H1 (cell line): ENCODE data around the gene AP3D1. TPM values are rescaled to one million over a fixed set of nuclear protein-coding genes. Genes with fewer than 3 reads are reported as not detected.

ENCODE experiments used
- CTCF ChIA-PET: fragments of 300-600 bp; sonication (Branson Sonifier 250); formaldehyde crosslinking; loops from one replicate; lab custom pipeline; 2021; ENCODE audit not compliant: partially characterized antibody; lab: Charles Lee
- POLR2A ChIA-PET: fragments of 300-600 bp; sonication (Branson Sonifier 250); formaldehyde crosslinking; loops from one replicate; lab custom pipeline; 2021; ENCODE audit warnings: inconsistent platforms; ENCODE audit not compliant: partially characterized antibody; lab: Charles Lee
- DNase-seq, 2 experiments: peaks; one replicate each; pipeline versions ENCODE4 v3.0.0 to v3.0.0-alpha.2; 2010 to 2022; ENCODE audit warnings: low spot score in 2 of 2, low read depth in 1 of 2, mixed read lengths in 1 of 2
- FAIRE-seq: peaks from 2 replicates; lab custom pipeline; 2011; peaks lifted over from hg19 to GRCh38; lab: Jason Lieb, UNC
- H2AFZ ChIP-seq: 2 replicates; pipeline ENCODE4 v1.8.1; 2012; ENCODE audit warnings: low read length, inconsistent platforms
- H2AK5ac ChIP-seq: 2 replicates; pipeline ENCODE4 v1.6.1; 2013; ENCODE audit warnings: low read depth, low read length
- H2BK120ac ChIP-seq: replicated peaks from 2 replicates; pipeline ENCODE3; 2013; ENCODE audit warnings: low read depth, low read length, inconsistent platforms
- H2BK12ac ChIP-seq: 2 replicates; pipeline ENCODE4 v1.6.1; 2013; ENCODE audit warnings: low read depth, low read length
- H2BK15ac ChIP-seq: 2 replicates; pipeline ENCODE4 v1.6.1; 2013; ENCODE audit warnings: low read length
- H2BK20ac ChIP-seq: 2 replicates; pipeline ENCODE4 v1.6.1; 2013; ENCODE audit warnings: low read length
- H2BK5ac ChIP-seq: 2 replicates; pipeline ENCODE4 v1.6.1; 2013; ENCODE audit warnings: low read depth, low read length
- H3K14ac ChIP-seq: 2 replicates; pipeline ENCODE4 v1.6.1; 2013; ENCODE audit warnings: inconsistent platforms; ENCODE audit not compliant: insufficient read length
- H3K18ac ChIP-seq: 2 replicates; pipeline ENCODE4 v1.6.1; 2013; ENCODE audit warnings: low read length; ENCODE audit errors: extremely low read depth
- H3K23ac ChIP-seq: 2 replicates; pipeline ENCODE4 v1.6.1; 2013; ENCODE audit warnings: inconsistent platforms; ENCODE audit not compliant: insufficient read length
- H3K23me2 ChIP-seq: 2 replicates; pipeline ENCODE4 v1.6.1; 2013; ENCODE audit warnings: low read depth, low read length
- H3K27ac ChIP-seq: 2 replicates; pipeline ENCODE4 v1.6.1; 2011; ENCODE audit warnings: low read depth, low read length, inconsistent platforms
- H3K27me3 ChIP-seq, 4 experiments: replicated peaks in 1 of 4; 1 replicate in 1 of 4; 2 replicates in 3 of 4; pipeline versions ENCODE4 v1.6.1 to v1.8.1; 2011 to 2013; ENCODE audit warnings: low read length in 3 of 4, mild to moderate bottlenecking in 3 of 4, inconsistent platforms in 2 of 4, mixed read lengths in 2 of 4, moderate library complexity in 1 of 4; ENCODE audit not compliant: control insufficient read depth in 3 of 4, insufficient read depth in 3 of 4; ENCODE audit errors: extremely low read depth in 1 of 4
- H3K36me3 ChIP-seq, 4 experiments: 2 replicates each; pipeline versions ENCODE4 v1.6.1 to v1.8.1; 2011 to 2013; ENCODE audit warnings: mild to moderate bottlenecking in 4 of 4, low read length in 3 of 4, moderate library complexity in 2 of 4, control low read depth in 1 of 4, inconsistent platforms in 1 of 4; ENCODE audit not compliant: insufficient read depth in 4 of 4, control insufficient read depth in 2 of 4
- H3K4ac ChIP-seq: replicated peaks from 2 replicates; pipeline ENCODE3; 2013; ENCODE audit warnings: low read length, low read depth, mixed read lengths, inconsistent platforms; ENCODE audit not compliant: insufficient read length
- H3K4me1 ChIP-seq, 4 experiments: replicated peaks in 1 of 4; 1 replicate in 1 of 4; 2 replicates in 3 of 4; pipeline versions ENCODE4 v1.6.1 to v1.8.1; 2011 to 2013; ENCODE audit warnings: low read length in 3 of 4, inconsistent platforms in 2 of 4, mixed read lengths in 1 of 4; ENCODE audit not compliant: insufficient read depth in 4 of 4, control insufficient read depth in 3 of 4
- H3K4me2 ChIP-seq, 2 experiments: 2 replicates each; pipeline versions ENCODE4 v1.6.1 to v1.8.1; 2011 to 2013; ENCODE audit warnings: low read depth in 2 of 2, low read length in 2 of 2, control low read depth in 1 of 2, inconsistent platforms in 1 of 2, mild to moderate bottlenecking in 1 of 2; ENCODE audit not compliant: insufficient read depth in 1 of 2
- H3K4me3 ChIP-seq, 4 experiments: fragments of 200-600, 300-600 bp in 1 of 4; sonication (generic), shearing (Covaris generic), sonication (Bioruptor Twin) in 1 of 4; 2 replicates each; pipeline versions ENCODE4 v1.5.1 to v1.8.1; 2011 to 2016; ENCODE audit warnings: low read length in 4 of 4, low read depth in 3 of 4, control low read depth in 2 of 4, inconsistent platforms in 2 of 4, mild to moderate bottlenecking in 2 of 4, mixed read lengths in 1 of 4, moderate library complexity in 1 of 4; ENCODE audit not compliant: insufficient read depth in 2 of 4; ENCODE audit errors: extremely low read depth in 1 of 4
- H3K56ac ChIP-seq: replicated peaks from 2 replicates; pipeline ENCODE3; 2013; ENCODE audit warnings: low read depth, mild to moderate bottlenecking, mixed read lengths, low read length, inconsistent platforms; ENCODE audit not compliant: insufficient read length
- H3K79me1 ChIP-seq: 2 replicates; pipeline ENCODE4 v1.6.1; 2013; ENCODE audit warnings: low read depth, low read length, control low read depth
- H3K79me2 ChIP-seq, 2 experiments: 2 replicates each; pipeline versions ENCODE4 v1.6.1 to v1.8.1; 2012 to 2013; ENCODE audit warnings: low read length in 2 of 2, mild to moderate bottlenecking in 2 of 2, inconsistent platforms in 1 of 2; ENCODE audit not compliant: insufficient read depth in 2 of 2, control insufficient read depth in 1 of 2
- H3K9ac ChIP-seq, 4 experiments: replicated peaks in 1 of 4; 1 replicate in 1 of 4; 2 replicates in 3 of 4; pipeline versions ENCODE4 v1.6.1 to v1.8.1; 2011 to 2013; ENCODE audit warnings: low read depth in 3 of 4, low read length in 3 of 4, control low read depth in 2 of 4, mild to moderate bottlenecking in 2 of 4, moderate library complexity in 2 of 4, inconsistent platforms in 1 of 4; ENCODE audit errors: extremely low read depth in 1 of 4
- H3K9me3 ChIP-seq, 2 experiments: 2 replicates each; pipeline versions ENCODE4 v1.6.1 to v1.8.1; 2012 to 2013; ENCODE audit warnings: mild to moderate bottlenecking in 2 of 2, moderate library complexity in 2 of 2, control low read depth in 1 of 2, inconsistent platforms in 1 of 2, low read depth in 1 of 2, low read length in 1 of 2, mixed read lengths in 1 of 2; ENCODE audit not compliant: insufficient read depth in 2 of 2
- H4K20me1 ChIP-seq, 2 experiments: replicated peaks in 1 of 2; 2 replicates each; pipeline versions ENCODE3 to v1.8.1; 2011 to 2013; ENCODE audit warnings: inconsistent platforms in 2 of 2, low read length in 2 of 2, mild to moderate bottlenecking in 1 of 2; ENCODE audit not compliant: insufficient read depth in 2 of 2, control insufficient read depth in 1 of 2
- H4K5ac ChIP-seq: 2 replicates; pipeline ENCODE4 v1.6.1; 2013; ENCODE audit warnings: low read length, low read depth, mixed read lengths, inconsistent platforms; ENCODE audit not compliant: insufficient read length
- H4K8ac ChIP-seq: 2 replicates; pipeline ENCODE4 v1.8.0; 2013; ENCODE audit warnings: mild to moderate bottlenecking, moderate library complexity, low read length, inconsistent platforms; ENCODE audit not compliant: insufficient read depth; ENCODE audit errors: extremely low read depth
- H4K91ac ChIP-seq: replicated peaks from 2 replicates; pipeline ENCODE3; 2013; ENCODE audit warnings: low read length, mixed read lengths, inconsistent platforms; ENCODE audit not compliant: insufficient read length
- BACH1 ChIP-seq: IDR thresholded peaks from 2 replicates; pipeline ENCODE4 v1.6.1; 2012; ENCODE audit warnings: low read length, improper control_type of control experiment
- CBX5 ChIP-seq: fragments of 300-800, 300-1000 bp; sonication (generic); IDR thresholded peaks from 2 replicates; pipeline ENCODE4 v1.7.1; 2016; ENCODE audit warnings: antibody characterized with exemption, low read length, low read depth
- CEBPB ChIP-seq: IDR thresholded peaks from 2 replicates; pipeline ENCODE4 v1.6.1; 2012; ENCODE audit warnings: low read depth, low read length
- EP300 ChIP-seq, 2 experiments: IDR thresholded peaks; 1 replicate in 1 of 2; 2 replicates in 1 of 2; pipeline ENCODE4 v1.6.1; 2011 to 2012; ENCODE audit warnings: low read depth in 2 of 2, low read length in 2 of 2, mild to moderate bottlenecking in 2 of 2, borderline replicate concordance in 1 of 2, inconsistent platforms in 1 of 2, moderate library complexity in 1 of 2
- EZH2 ChIP-seq: fragments of 200-600 bp; sonication (generic); IDR thresholded peaks from 2 replicates; pipeline ENCODE4 v1.7.1; 2012; ENCODE audit warnings: low read depth, mild to moderate bottlenecking, moderate library complexity, low read length, inconsistent platforms; ENCODE audit not compliant: severe bottlenecking
- FOSL1 ChIP-seq: IDR thresholded peaks from 2 replicates; pipeline ENCODE4 v1.6.1; 2011; ENCODE audit warnings: mild to moderate bottlenecking, low read depth, low read length, moderate library complexity; ENCODE audit not compliant: insufficient read depth
- GABPA ChIP-seq: IDR thresholded peaks from 2 replicates; pipeline ENCODE4 v1.6.1; 2011; ENCODE audit warnings: mild to moderate bottlenecking, low read length, moderate library complexity, borderline replicate concordance; ENCODE audit not compliant: insufficient read depth
- KDM4A ChIP-seq: IDR thresholded peaks from one replicate; pipeline ENCODE4 v1.7.1; 2012; ENCODE audit warnings: low read depth, mild to moderate bottlenecking, moderate library complexity, low read length, inconsistent platforms; ENCODE audit not compliant: severe bottlenecking
- POU5F1 ChIP-seq: IDR thresholded peaks from 2 replicates; pipeline ENCODE4 v1.6.1; 2011; ENCODE audit warnings: low read depth, mild to moderate bottlenecking, low read length, moderate library complexity
- RNF2 ChIP-seq: fragments of 200-900, 300-1000 bp; sonication (generic); IDR thresholded peaks from 2 replicates; pipeline ENCODE4 v1.7.1; 2016; ENCODE audit warnings: borderline replicate concordance, low read depth, mild to moderate bottlenecking, antibody characterized with exemption, low read length; ENCODE audit not compliant: poor library complexity, severe bottlenecking; ENCODE audit errors: missing control alignments
- SRF ChIP-seq: IDR thresholded peaks from 2 replicates; pipeline ENCODE4 v1.6.1; 2011; ENCODE audit warnings: mild to moderate bottlenecking, low read depth, low read length, moderate library complexity
- WGBS, 2 experiments: shearing (Covaris generic) in 1 of 2; methylation state at CpG; one replicate each; pipeline versions ENCODE4 v1.1.6 to v1.1.7; 2013 to 2015; ENCODE audit warnings: low lambda C conversion rate in 2 of 2, mixed read lengths in 2 of 2, inconsistent platforms in 1 of 2, low coverage in 1 of 2, missing lambda C conversion rate in 1 of 2; ENCODE audit not compliant: insufficient replicate concordance in 2 of 2, insufficient coverage in 1 of 2, insufficient read length in 1 of 2; ENCODE audit errors: extremely low coverage in 1 of 2, missing lambda C conversion rate in 1 of 2; 5-methylcytosine and 5-hydroxymethylcytosine counted together
- polyA plus RNA-seq, 7 experiments: library from polyadenylated mRNA; depleted of rRNA in 3 of 7; stranded (reverse) in 5 of 7; unstranded in 2 of 7; fragments of >200 nt in 5 of 7; fragments of 200-250 nt in 2 of 7; gene quantifications; 1 replicate in 5 of 7; 2 replicates in 1 of 7; 4 replicates in 1 of 7; pipeline versions ENCODE4 v1.2.1 to v1.2.3, GENCODE V29; 2011 to 2013; ENCODE audit warnings: missing spikeins in 2 of 7, mixed read lengths in 2 of 7
- total RNA-seq: library from RNA; stranded (reverse); fragmentation: NEBNext Ultra II Directional; extraction: Animal tissue kit (Norgen Biotek cat#: 25700); gene quantifications from 2 replicates; pipeline ENCODE4 v1.2.1, GENCODE V29; 2021
- TF ChIP-seq, protein P1 (sequence below): IDR thresholded peaks from 2 replicates; pipeline ENCODE4 v1.6.1; 2012; ENCODE audit warnings: inconsistent platforms

The AP3D1 gene
- total and polyA plus RNA-seq, 2 of the 8 experiments (the other 6 are each of a cell fraction or from before 2014, with no cell fraction given) = 161 to 174 TPM

DNA sequence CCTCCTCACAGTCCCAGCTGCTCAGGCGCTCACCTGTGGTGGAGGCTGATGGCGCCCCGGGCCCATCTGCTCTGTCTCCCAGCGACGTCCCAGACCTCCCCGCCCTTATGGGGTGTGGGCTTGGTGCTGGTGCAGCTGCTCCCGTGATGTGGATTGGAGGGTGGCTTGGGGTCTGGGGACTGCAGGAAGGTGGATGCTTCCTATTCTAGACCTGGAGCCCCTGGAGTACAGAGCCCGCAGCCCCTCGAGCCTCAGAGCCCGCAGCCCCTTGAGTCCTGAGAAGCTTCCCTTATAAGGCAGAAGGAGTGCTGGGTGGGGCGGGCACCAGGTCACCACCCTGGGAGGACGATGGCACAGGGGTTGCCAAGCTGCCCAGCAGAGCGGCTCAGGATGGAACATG, 44.0 kb upstream of the AP3D1 start:
- no peak overlapping the region for H4K5ac ChIP-seq
- no peak for DNase-seq
- H3K4ac ChIP-seq = no peak overlapping the region
- H2BK20ac ChIP-seq = no peak overlapping the region
- H3K23me2 ChIP-seq = no peaks in the 10 kb centered on the region
- H3K18ac ChIP-seq = no peak overlapping the region
- no peak overlapping the region for H2BK12ac ChIP-seq
- no peak overlapping the region for H2AFZ ChIP-seq
- H4K8ac ChIP-seq = no peak overlapping the region
- no peak overlapping the region for H3K4me3 ChIP-seq
- H3K4me2 ChIP-seq = no peak overlapping the region
- peaks cover 3 to 31% (median 13%) of the 10 kb centered on the region in 4 experiments; a peak in 6 of 8 replicates for H3K36me3 ChIP-seq
- H2BK5ac ChIP-seq = no peak overlapping the region
- no peaks in the 10 kb centered on the region for H3K27me3 ChIP-seq
- 93% methylated on average over 13 of the region's 13 CpGs; no CpG with 5 or more reads in 1 of the 2 experiments for WGBS, 2 experiments
- no peak overlapping the region for H3K56ac ChIP-seq
- no peak overlapping the region for H3K14ac ChIP-seq
- no peak for FAIRE-seq
- CTCF ChIA-PET = interaction anchor here (0.5 to 5.1 kb wide), 7 partner anchors 10 to 72 kb away, joined by 3 to 50 read pairs (median 4); no protein-coding TSS in a partner anchor
- H4K20me1 ChIP-seq = peaks cover 10 to 38% of the 10 kb centered on the region in 2 experiments
- H3K79me2 ChIP-seq = peaks cover 0 to 24% of the 10 kb centered on the region in 2 experiments; a peak in 2 of 4 replicates
- peaks cover 13% of the 10 kb centered on the region; the same call in 1 of the 2 replicates for H3K79me1 ChIP-seq
- no peak overlapping the region for H4K91ac ChIP-seq
- POLR2A ChIA-PET = interaction anchor here (0.6 to 1.3 kb wide), 3 partner anchors 30 to 54 kb away, joined by 3 to 4 read pairs (median 4); partner anchors contain the start of gene AMH
- H2BK15ac ChIP-seq = no peak overlapping the region
- no peak overlapping the region for H3K23ac ChIP-seq
- no peak overlapping the region for H3K9ac ChIP-seq
- no peak overlapping the region for H2BK120ac ChIP-seq
- H2AK5ac ChIP-seq = no peak overlapping the region
- H3K4me1 ChIP-seq = no peaks in the 10 kb centered on the region
- peaks cover 0 to 2% of the 10 kb centered on the region in 2 experiments; a peak in 1 of 4 replicates for H3K9me3 ChIP-seq
- H3K27ac ChIP-seq = no peak overlapping the region
- TF ChIP-seq RNF2 = no peak
- TF ChIP-seq GABPA = no peak
- no peak for TF ChIP-seq POU5F1
- TF ChIP-seq, protein P1, sequence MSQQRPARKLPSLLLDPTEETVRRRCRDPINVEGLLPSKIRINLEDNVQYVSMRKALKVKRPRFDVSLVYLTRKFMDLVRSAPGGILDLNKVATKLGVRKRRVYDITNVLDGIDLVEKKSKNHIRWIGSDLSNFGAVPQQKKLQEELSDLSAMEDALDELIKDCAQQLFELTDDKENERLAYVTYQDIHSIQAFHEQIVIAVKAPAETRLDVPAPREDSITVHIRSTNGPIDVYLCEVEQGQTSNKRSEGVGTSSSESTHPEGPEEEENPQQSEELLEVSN = no peak
- no peak for TF ChIP-seq EP300 (IDR thresholded peaks at IDR 0.05; ENCODE audit: borderline replicate concordance in 1 of 2, low read depth in 2 of 2, low read length in 2 of 2)
- TF ChIP-seq FOSL1 = no peak
- TF ChIP-seq BACH1 = no peak
- no peak for TF ChIP-seq CBX5
- no peak for TF ChIP-seq SRF
- TF ChIP-seq EZH2 = no peak
- no peak for TF ChIP-seq CEBPB
- no peak for TF ChIP-seq KDM4A
